Lower leg skin (tissue), 3 donors: ENCODE results near the gene SLC38A11.

Experiments used
- POLR2A ChIP-seq, 2 donors: fragments of 450-650 bp; IDR thresholded peaks; one replicate each; pipeline ENCODE4 v1.6.1; 2016 to 2017; ENCODE audit warnings: antibody characterized with exemption in 2 of 2, mild to moderate bottlenecking in 1 of 2, moderate library complexity in 1 of 2
- TF ChIP-seq, protein P1 (sequence below), 3 donors: fragments of 450-650 bp; IDR thresholded peaks; one replicate each; pipeline ENCODE4 v1.5.1; 2016; ENCODE audit warnings: antibody characterized with exemption in 3 of 3, mild to moderate bottlenecking in 3 of 3, moderate library complexity in 2 of 3

DNA sequence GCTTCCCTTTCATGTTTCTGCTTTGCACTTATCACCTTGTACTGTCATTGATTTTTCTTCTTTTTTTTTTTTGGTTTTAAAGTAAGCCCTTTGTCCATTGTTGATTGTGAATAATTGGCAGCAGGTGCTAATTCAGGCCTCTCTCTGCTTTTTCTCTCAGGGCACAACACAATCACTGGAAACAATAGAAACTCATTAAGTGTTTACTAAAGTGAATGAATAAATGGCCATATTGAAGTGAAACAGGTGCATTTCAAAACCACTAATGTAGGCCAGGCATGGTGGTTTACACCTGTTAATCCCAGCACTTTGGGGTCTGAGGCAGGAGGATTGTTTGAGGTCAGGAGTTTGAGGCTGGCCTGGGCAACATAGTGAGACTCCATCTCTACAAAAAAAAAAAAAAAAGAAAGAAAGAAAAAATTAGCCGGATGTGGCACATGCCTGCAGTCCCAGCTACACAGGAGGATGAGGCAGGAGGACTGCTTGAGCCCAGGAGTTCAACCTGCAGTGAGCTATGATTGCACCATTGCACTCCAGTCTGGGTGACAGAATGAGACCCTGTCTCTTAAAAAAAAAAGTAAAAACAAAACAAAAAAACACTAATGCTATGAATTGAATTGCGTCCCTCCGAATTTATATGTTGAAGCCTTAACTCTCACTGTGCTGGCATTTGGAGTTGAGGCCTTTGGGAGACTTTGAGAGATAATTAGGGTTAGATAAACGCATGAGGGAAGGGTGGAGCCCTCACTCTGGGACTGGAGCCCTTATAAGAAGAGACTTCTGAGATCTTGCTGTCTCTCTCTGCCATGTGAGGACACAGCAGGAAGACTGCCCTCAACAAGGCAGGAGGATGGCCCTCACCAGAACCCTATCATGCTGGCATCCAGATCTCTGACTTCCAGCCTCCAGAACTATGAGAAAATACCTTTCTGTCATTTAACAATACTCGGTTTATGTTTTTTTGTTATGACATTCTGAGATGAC lies 19.9 kb downstream of the SLC38A11 start:
- no peak for TF ChIP-seq POLR2A (IDR thresholded peaks at IDR 0.05)
- TF ChIP-seq, protein P1, sequence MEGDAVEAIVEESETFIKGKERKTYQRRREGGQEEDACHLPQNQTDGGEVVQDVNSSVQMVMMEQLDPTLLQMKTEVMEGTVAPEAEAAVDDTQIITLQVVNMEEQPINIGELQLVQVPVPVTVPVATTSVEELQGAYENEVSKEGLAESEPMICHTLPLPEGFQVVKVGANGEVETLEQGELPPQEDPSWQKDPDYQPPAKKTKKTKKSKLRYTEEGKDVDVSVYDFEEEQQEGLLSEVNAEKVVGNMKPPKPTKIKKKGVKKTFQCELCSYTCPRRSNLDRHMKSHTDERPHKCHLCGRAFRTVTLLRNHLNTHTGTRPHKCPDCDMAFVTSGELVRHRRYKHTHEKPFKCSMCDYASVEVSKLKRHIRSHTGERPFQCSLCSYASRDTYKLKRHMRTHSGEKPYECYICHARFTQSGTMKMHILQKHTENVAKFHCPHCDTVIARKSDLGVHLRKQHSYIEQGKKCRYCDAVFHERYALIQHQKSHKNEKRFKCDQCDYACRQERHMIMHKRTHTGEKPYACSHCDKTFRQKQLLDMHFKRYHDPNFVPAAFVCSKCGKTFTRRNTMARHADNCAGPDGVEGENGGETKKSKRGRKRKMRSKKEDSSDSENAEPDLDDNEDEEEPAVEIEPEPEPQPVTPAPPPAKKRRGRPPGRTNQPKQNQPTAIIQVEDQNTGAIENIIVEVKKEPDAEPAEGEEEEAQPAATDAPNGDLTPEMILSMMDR (IDR thresholded peaks at IDR 0.05): no peak
